Adrenal gland (tissue), 5 donors: ENCODE data around the gene CPN2.

Source experiments
- POLR2A ChIP-seq, 2 donors: fragments of 450-650 bp; IDR thresholded peaks; one replicate each; pipeline ENCODE4 v1.6.1; 2017; ENCODE audit warnings: antibody characterized with exemption in 2 of 2, mild to moderate bottlenecking in 2 of 2, moderate library complexity in 1 of 2
- TF ChIP-seq, protein P1 (sequence below), 6 experiments: fragments of 450-650 bp in 4 of 6; fragments of 200-600 bp in 2 of 6; sonication (generic) in 1 of 6; IDR thresholded peaks; 1 replicate in 5 of 6; 2 replicates in 1 of 6; pipeline versions ENCODE4 v1.5.1 to v1.8.0; 2016 to 2021; ENCODE audit warnings: antibody characterized with exemption in 6 of 6, mild to moderate bottlenecking in 2 of 6, moderate library complexity in 1 of 6
- donor health status: DM: no; HTN: no; CAD: no.

- no peak for TF ChIP-seq POLR2A (IDR thresholded peaks at IDR 0.05)
- TF ChIP-seq, protein P1, sequence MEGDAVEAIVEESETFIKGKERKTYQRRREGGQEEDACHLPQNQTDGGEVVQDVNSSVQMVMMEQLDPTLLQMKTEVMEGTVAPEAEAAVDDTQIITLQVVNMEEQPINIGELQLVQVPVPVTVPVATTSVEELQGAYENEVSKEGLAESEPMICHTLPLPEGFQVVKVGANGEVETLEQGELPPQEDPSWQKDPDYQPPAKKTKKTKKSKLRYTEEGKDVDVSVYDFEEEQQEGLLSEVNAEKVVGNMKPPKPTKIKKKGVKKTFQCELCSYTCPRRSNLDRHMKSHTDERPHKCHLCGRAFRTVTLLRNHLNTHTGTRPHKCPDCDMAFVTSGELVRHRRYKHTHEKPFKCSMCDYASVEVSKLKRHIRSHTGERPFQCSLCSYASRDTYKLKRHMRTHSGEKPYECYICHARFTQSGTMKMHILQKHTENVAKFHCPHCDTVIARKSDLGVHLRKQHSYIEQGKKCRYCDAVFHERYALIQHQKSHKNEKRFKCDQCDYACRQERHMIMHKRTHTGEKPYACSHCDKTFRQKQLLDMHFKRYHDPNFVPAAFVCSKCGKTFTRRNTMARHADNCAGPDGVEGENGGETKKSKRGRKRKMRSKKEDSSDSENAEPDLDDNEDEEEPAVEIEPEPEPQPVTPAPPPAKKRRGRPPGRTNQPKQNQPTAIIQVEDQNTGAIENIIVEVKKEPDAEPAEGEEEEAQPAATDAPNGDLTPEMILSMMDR (IDR thresholded peaks at IDR 0.05), result no peak
These were observed 21.0 kb downstream of the CPN2 start for GRCh38 chr3:194330160-194330559.
